ENCODE data around the gene MC3R. TPM values are rescaled to one million over a fixed set of nuclear protein-coding genes. Genes with fewer than 3 reads are reported as not detected.
"Not testable (repeated sequence)": the region's sequence is repeated elsewhere in the genome, so short reads cannot be mapped to it uniquely, and the experiment has no call there.

MC3R gene
- polyA plus RNA-seq, 1 donor = not detected

DNA sequence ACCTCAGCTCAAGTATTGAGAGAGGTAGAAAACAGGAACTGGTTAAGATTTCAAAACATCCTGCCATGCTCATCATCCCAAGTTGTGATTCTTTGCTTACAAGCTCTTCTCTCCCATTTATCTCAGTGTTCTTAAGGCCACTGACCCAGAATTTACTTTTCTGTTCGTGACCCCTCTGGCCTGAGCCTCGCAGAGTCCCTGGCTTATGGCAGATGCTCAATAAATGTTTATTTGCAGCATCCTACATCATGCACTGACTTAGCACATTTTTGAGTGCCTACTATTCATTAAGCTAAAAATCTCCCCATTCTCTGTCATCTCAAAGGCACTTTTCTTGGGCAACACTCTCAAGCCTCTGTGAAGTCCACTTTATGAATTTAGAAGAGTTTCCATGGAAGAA, 33.4 kb upstream of the MC3R start:
- WGBS (ENCODE audit: insufficient coverage, low lambda C conversion rate) = no CpG with 5 or more reads among the region's 2 CpGs
- Histone ChIP-seq H3K4me3 (ENCODE audit: low read length) (no peak overlapping the region), H3K9me3 (ENCODE audit: control insufficient read depth, low read depth, low read length) (no peaks in the 10 kb centered on the region), H3K4me1 (ENCODE audit: control insufficient read depth, insufficient read depth, low read length) (peaks cover 4% of the 10 kb centered on the region), H3K27ac (ENCODE audit: low read length) (no peak overlapping the region), H3K36me3 (ENCODE audit: control insufficient read depth, insufficient read depth, low read length) (no peaks in the 10 kb centered on the region), H3K27me3 (ENCODE audit: control insufficient read depth, insufficient read depth, low read length) (no peaks in the 10 kb centered on the region)
- DNase-seq = no peak

DNA sequence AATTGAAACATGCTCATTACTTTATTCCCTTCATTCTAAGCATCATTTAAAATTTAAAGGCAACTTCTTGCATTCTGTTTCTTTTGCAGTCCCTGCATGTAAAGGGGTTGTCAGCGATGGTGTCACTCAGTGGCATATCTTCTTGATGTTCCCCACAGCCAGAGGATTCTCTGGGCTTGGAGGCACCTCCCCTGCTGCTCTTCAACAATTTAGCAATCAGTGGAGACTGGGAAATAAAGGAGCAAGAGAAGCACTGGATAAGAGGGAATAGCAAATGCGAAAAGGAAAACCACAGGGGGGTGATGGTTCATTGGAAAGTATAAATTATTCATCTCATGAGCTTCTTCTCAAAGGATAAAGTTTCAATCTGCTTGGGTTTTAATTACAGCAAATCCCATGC, 30.7 kb upstream of the MC3R start:
- Histone ChIP-seq H3K36me3 (ENCODE audit: control insufficient read depth, insufficient read depth, low read length) (no peaks in the 10 kb centered on the region), H3K4me1 (ENCODE audit: control insufficient read depth, insufficient read depth, low read length) (peaks cover 20% of the 10 kb centered on the region), H3K27ac (ENCODE audit: low read length) (no peak overlapping the region), H3K4me3 (ENCODE audit: low read length) (no peak overlapping the region), H3K9me3 (ENCODE audit: control insufficient read depth, low read depth, low read length) (peaks cover 3% of the 10 kb centered on the region), H3K27me3 (ENCODE audit: control insufficient read depth, insufficient read depth, low read length) (no peaks in the 10 kb centered on the region)
- DNase-seq = no peak
- 100% methylated on average over 1 of the region's 2 CpGs for WGBS (ENCODE audit: insufficient coverage, low lambda C conversion rate)

GRCh38 chr20:56221186-56221585, 27.3 kb upstream of the MC3R start:
- not testable (repeated sequence) for H3K9me3 ChIP-seq (ENCODE audit: control insufficient read depth, low read depth, low read length); H3K36me3 ChIP-seq (ENCODE audit: control insufficient read depth, insufficient read depth, low read length); H3K4me3 ChIP-seq (ENCODE audit: low read length); H3K27me3 ChIP-seq (ENCODE audit: control insufficient read depth, insufficient read depth, low read length)
- H3K27ac ChIP-seq (ENCODE audit: low read length) = peak overlapping the region; percentile 82
- DNase-seq = peak; percentile 33 to 48
- peaks cover 24% of the 10 kb centered on the region for H3K4me1 ChIP-seq (ENCODE audit: control insufficient read depth, insufficient read depth, low read length)
- 57% methylated on average over 2 of the region's 4 CpGs for WGBS (ENCODE audit: insufficient coverage, low lambda C conversion rate)

DNA sequence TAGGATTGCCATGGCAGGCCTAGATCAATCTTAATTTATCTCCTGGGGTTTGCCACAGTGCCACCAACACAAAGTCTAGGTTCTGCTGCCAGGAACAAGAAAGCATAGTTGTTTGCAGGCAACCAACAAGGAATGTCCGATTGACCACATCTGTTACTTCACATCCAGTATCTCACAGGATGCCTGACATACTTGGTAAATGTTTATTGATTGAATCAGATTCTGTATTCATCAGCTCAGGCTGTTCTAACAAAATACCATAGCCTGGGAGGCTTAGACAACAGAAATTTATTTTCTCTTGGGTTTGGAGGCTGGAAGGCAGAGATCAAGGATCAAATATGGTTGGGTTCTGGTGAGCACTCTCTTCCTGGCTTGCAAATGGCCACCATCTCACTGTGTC, 26.3 kb upstream of the MC3R start:
- H3K4me3 ChIP-seq (ENCODE audit: low read length) = no peak overlapping the region
- H3K27ac ChIP-seq (ENCODE audit: low read length) = peak overlapping the region; percentile 82
- peaks cover 24% of the 10 kb centered on the region for H3K4me1 ChIP-seq (ENCODE audit: control insufficient read depth, insufficient read depth, low read length)
- peaks cover 3% of the 10 kb centered on the region for H3K9me3 ChIP-seq (ENCODE audit: control insufficient read depth, low read depth, low read length)
- no CpG with 5 or more reads among the region's 1 CpG for WGBS (ENCODE audit: insufficient coverage, low lambda C conversion rate)
- H3K36me3 ChIP-seq (ENCODE audit: control insufficient read depth, insufficient read depth, low read length) = no peaks in the 10 kb centered on the region
- DNase-seq = no peak
- no peaks in the 10 kb centered on the region for H3K27me3 ChIP-seq (ENCODE audit: control insufficient read depth, insufficient read depth, low read length)

DNA sequence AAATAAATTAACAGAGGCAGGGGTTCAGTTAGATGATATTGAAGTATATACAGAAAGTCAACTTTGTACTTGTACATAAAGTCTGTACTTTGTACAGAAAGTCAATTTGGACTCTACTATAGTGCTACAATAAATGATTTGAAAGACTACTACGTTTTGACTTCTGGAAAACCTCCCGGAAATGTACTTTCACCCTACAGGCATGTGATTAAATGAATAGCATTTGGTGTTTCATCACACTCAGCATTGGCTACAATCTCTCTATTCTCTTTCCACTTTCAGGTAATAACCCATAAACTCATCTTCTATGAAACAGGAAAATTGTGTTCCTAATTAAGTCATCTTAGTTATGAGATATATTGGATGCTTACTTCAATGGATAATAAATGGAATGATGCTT, 25.6 kb upstream of the MC3R start:
- H3K4me1 ChIP-seq (ENCODE audit: control insufficient read depth, insufficient read depth, low read length) = peaks cover 24% of the 10 kb centered on the region
- H3K9me3 ChIP-seq (ENCODE audit: control insufficient read depth, low read depth, low read length) = peaks cover 3% of the 10 kb centered on the region
- no peaks in the 10 kb centered on the region for H3K36me3 ChIP-seq (ENCODE audit: control insufficient read depth, insufficient read depth, low read length)
- H3K27me3 ChIP-seq (ENCODE audit: control insufficient read depth, insufficient read depth, low read length) = no peaks in the 10 kb centered on the region
- WGBS (ENCODE audit: insufficient coverage, low lambda C conversion rate) = 80% methylated on average over 1 of the region's 2 CpGs
- peak; percentile 56 to 57 for DNase-seq
- H3K27ac ChIP-seq (ENCODE audit: low read length) = peak overlapping the region; percentile 82
- no peak overlapping the region for H3K4me3 ChIP-seq (ENCODE audit: low read length)

- WGBS (ENCODE audit: insufficient coverage, low lambda C conversion rate) = 40% methylated on average over 1 of the region's 7 CpGs
- H3K27ac ChIP-seq (ENCODE audit: low read length) = peak overlapping the region; percentile 66
- peaks cover 3% of the 10 kb centered on the region for H3K9me3 ChIP-seq (ENCODE audit: control insufficient read depth, low read depth, low read length)
- no peaks in the 10 kb centered on the region for H3K27me3 ChIP-seq (ENCODE audit: control insufficient read depth, insufficient read depth, low read length)
- peaks cover 24% of the 10 kb centered on the region for H3K4me1 ChIP-seq (ENCODE audit: control insufficient read depth, insufficient read depth, low read length)
- no peak for DNase-seq
- no peak overlapping the region for H3K4me3 ChIP-seq (ENCODE audit: low read length)
- no peaks in the 10 kb centered on the region for H3K36me3 ChIP-seq (ENCODE audit: control insufficient read depth, insufficient read depth, low read length)
Observed at GRCh38 chr20:56223352-56223751, 25.2 kb upstream of the MC3R start.

DNA sequence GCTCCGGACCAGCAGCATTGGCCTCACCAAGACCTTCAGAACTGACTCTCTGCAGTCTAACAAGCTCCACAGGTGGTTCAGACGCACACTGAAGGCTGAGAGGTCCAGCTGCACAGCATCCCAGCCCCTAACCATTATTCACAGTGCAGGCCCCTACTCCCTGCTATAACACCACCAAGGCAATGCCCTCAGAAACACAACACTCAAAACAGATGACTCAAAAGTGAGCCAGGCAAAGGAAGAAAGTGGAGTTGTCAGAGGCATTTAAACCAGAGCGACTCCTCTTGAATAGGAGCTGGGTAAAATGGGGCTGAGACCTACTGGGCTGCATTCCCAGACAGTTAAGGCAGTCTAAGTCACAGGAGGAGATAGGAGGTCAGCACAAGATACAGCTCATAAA, 20.5 kb upstream of the MC3R start:
- no peak for DNase-seq
- no peak overlapping the region for H3K27ac ChIP-seq (ENCODE audit: low read length)
- WGBS (ENCODE audit: insufficient coverage, low lambda C conversion rate) = no CpG with 5 or more reads among the region's 3 CpGs

GRCh38 chr20:56229812-56230211, 18.7 kb upstream of the MC3R start:
- H3K4me3 ChIP-seq (ENCODE audit: low read length) = no peak overlapping the region
- H3K27ac ChIP-seq (ENCODE audit: low read length) = no peak overlapping the region
- no peaks in the 10 kb centered on the region for H3K36me3 ChIP-seq (ENCODE audit: control insufficient read depth, insufficient read depth, low read length)
- H3K9me3 ChIP-seq (ENCODE audit: control insufficient read depth, low read depth, low read length) = no peaks in the 10 kb centered on the region
- no peak for DNase-seq
- no peaks in the 10 kb centered on the region for H3K4me1 ChIP-seq (ENCODE audit: control insufficient read depth, insufficient read depth, low read length)
- H3K27me3 ChIP-seq (ENCODE audit: control insufficient read depth, insufficient read depth, low read length) = no peaks in the 10 kb centered on the region

More for the DNA sequence above, 20.5 kb upstream of the MC3R start:
- Histone ChIP-seq H3K4me1 (ENCODE audit: control insufficient read depth, insufficient read depth, low read length) (peaks cover 4% of the 10 kb centered on the region), H3K4me3 (ENCODE audit: low read length) (no peak overlapping the region), H3K36me3 (ENCODE audit: control insufficient read depth, insufficient read depth, low read length) (no peaks in the 10 kb centered on the region), H3K27me3 (ENCODE audit: control insufficient read depth, insufficient read depth, low read length) (no peaks in the 10 kb centered on the region), H3K9me3 (ENCODE audit: control insufficient read depth, low read depth, low read length) (no peaks in the 10 kb centered on the region)

DNA sequence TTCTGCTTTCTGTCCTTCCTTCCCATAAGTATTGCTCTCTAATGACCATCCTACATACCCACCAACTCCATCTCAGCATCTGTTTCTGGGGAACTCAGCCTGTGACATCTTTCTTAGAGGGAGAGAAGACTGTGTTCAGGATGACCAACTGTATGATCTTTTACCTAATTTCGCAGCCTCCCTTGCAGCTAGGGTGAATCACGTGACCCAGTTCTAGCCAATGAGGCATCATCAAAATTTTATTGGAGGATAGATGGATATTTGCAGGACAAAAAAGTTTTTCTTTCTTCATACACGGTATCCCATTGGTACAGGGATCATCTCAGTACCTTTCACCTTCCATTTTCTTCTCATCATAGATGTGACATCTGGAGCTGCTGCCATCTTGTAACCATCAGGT, 14.4 kb upstream of the MC3R start:
- 100% methylated on average over 1 of the region's 3 CpGs for WGBS (ENCODE audit: insufficient coverage, low lambda C conversion rate)
- Histone ChIP-seq H3K27ac (ENCODE audit: low read length) (no peak overlapping the region), H3K4me1 (ENCODE audit: control insufficient read depth, insufficient read depth, low read length) (no peaks in the 10 kb centered on the region), H3K9me3 (ENCODE audit: control insufficient read depth, low read depth, low read length) (no peaks in the 10 kb centered on the region), H3K36me3 (ENCODE audit: control insufficient read depth, insufficient read depth, low read length) (no peaks in the 10 kb centered on the region), H3K27me3 (ENCODE audit: control insufficient read depth, insufficient read depth, low read length) (no peaks in the 10 kb centered on the region), H3K4me3 (ENCODE audit: low read length) (no peak overlapping the region)
- no peak for DNase-seq

GRCh38 chr20:56237335-56237734, 11.2 kb upstream of the MC3R start:
- Histone ChIP-seq H3K4me1 (ENCODE audit: control insufficient read depth, insufficient read depth, low read length) (no peaks in the 10 kb centered on the region), H3K9me3 (ENCODE audit: control insufficient read depth, low read depth, low read length) (no peaks in the 10 kb centered on the region), H3K36me3 (ENCODE audit: control insufficient read depth, insufficient read depth, low read length) (no peaks in the 10 kb centered on the region), H3K27ac (ENCODE audit: low read length) (no peak overlapping the region), H3K27me3 (ENCODE audit: control insufficient read depth, insufficient read depth, low read length) (no peaks in the 10 kb centered on the region), H3K4me3 (ENCODE audit: low read length) (no peak overlapping the region)
- DNase-seq = no peak

GRCh38 chr20:56244259-56244658, 4.3 kb upstream of the MC3R start:
- DNase-seq = no peak
- H3K4me3 ChIP-seq (ENCODE audit: low read length) = no peak overlapping the region
- H3K27me3 ChIP-seq (ENCODE audit: control insufficient read depth, insufficient read depth, low read length) = peaks cover 2% of the 10 kb centered on the region
- H3K36me3 ChIP-seq (ENCODE audit: control insufficient read depth, insufficient read depth, low read length) = no peaks in the 10 kb centered on the region
- H3K27ac ChIP-seq (ENCODE audit: low read length) = no peak overlapping the region
- no peaks in the 10 kb centered on the region for H3K9me3 ChIP-seq (ENCODE audit: control insufficient read depth, low read depth, low read length)
- no CpG with 5 or more reads among the region's 6 CpGs for WGBS (ENCODE audit: insufficient coverage, low lambda C conversion rate)
- H3K4me1 ChIP-seq (ENCODE audit: control insufficient read depth, insufficient read depth, low read length) = no peaks in the 10 kb centered on the region

Measured in large intestine (tissue), 3 donors.